ENCODE measurements around the gene INPP1.

INPP1 gene

DNA sequence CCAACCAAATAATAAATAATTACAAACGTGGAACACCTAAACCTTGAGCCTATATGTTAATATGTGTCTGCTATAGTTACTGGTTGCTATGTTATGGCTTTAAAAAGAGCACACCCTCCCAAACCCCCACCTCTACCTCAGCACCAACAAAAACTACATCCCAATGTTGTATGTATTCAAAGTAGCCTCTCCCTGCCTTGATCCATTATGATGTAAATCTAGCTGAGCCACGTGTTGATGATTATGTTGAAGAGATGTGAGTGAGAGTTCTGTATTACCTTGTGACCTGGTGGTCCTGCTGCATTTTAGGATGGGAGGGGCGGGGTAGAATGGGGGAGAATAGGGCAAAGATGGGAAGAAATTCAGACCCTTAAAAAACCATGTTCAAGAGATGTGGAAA, 69.6 kb downstream of the INPP1 start:
- no peak for DNase-seq

DNA sequence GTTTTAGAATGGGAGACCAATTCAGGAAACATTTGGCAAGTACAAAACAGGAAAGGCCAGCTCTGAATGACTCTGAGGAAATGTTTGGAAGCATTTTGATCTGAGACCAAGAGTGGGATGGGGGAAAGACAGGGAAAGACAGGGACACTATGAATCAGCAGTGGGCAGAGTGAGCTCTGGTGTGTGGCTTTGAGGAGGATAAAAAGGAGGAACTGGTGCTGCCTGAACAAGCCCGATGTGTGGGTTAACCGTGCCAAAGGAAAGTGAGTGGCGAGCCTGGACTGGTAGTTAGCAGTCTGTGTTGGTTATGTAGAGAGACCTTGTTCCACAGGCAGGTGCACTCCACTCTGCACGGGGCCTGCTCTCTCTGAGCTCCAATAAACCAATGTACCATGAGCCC, 70.0 kb downstream of the INPP1 start:
- no peak for DNase-seq

DNA sequence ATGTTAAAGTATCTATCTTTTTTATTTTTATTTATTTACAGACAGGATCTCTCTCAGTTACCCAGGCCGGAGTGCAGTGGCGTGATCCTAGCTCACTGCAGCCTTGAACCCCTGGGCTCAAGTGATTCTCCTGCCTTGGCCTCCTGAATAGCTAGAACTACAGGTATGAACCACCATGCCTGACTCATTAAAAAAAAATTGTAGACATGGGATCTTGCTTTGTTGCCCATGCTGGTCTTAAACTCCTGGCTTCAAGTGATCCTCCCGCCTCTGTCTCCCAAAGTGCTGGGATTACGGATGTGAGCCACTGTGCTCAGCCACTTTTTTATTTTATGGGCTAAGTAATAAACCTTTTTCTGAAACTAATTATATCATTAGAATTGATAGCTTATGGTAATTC, 71.9 kb downstream of the INPP1 start:
- no peak for DNase-seq

DNA sequence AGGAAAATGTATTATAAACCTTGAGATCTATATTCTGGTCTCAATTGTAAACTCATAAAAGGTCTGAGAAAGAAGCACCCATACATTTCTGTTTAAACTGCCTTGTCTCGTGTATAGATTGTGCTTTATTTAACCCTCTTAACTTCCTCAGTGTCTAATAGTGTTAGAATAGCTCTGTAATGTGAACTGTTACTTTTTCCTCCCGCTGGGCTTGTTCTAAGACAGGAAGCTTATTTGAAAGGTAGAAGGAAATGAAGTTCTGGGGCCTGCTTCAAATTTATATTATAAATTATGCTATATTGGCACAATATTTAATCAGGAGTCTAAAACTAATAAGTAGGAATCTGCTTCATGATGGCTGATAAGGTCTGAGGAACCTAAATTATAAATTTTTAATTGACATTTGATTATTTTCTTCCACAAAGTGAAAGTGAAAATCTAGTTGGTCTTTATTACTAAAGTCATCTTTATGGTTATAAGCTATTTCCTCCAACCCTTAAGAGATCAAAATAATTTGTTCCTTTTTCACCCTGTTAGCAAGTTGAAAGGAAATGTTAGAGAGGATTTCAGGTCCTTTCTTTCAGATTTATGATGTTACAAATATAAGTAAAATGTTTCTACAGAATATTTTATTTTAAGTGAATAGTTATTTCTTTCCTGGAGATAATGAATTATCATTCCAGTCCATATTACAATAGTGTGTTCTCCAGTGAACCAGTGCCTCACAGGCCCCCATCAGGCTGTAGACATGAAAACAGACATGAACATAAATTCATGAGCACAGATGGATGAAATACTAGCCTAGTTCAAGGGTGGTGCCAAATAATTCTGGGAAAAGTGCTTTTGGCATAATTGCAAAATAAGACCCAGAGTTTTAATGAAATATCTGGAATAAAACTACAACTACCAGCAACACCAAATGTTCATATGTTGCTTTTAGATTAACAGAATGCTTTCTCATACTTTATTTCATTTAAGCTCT, 72.7 kb downstream of the INPP1 start:
- no peak for DNase-seq

DNA sequence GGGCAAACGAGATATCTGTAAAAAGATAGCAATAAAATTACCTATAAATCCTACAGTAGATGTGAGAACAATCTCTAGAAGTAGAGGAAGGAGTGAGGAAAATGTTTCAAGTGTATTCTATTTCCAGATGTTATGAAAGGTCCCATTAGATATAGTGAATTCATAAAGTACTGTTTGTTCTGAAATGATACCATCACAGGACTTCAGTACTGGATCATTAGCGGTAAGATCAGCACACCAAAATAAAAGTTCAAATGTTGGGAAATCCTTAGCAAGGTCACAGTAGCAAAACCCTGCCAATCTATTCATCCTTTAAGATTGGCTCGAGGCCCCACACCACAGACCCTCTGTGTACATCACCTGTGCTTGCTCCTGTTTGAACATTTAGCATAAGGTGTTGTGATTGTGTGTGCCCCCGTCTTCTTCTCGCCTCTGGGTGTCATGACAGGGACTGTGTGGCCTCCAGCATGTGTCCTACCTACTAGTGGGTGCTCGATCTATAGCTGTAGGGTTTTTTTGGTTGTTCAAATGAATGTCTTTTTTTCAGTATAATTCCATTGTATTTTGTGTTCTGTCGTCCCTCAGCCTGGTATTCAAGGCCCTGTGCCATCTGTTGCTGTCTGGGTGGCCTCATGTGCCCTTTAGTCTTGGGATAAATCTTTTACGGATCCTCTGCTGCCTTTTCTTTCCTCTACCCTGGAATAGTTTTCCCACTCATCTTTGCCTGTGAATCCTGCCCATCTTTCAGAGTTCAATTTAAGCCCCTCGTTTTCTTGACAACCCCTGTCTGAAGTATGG, 73.9 kb downstream of the INPP1 start:
- no peak for DNase-seq

DNA sequence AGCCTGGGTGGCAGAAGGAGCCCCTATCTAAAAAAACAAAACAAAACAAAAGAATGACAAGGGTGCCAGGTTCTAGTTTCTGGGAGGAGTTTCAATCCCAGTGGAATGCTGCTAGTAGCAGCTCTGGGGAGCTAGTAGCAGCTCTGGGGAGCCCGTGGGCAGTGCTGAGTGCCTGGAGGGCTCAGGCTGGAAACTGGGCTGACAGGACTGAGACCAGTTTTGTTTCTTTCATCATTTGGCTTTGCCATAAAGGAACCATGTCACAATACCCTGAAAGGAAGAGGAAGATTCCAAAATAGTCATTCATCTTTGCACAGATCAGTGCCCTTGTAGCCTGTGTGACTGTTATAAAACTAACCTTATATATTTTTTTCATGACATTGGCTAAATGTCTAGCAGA, 75.3 kb downstream of the INPP1 start:
- DNase-seq: no peak

DNA sequence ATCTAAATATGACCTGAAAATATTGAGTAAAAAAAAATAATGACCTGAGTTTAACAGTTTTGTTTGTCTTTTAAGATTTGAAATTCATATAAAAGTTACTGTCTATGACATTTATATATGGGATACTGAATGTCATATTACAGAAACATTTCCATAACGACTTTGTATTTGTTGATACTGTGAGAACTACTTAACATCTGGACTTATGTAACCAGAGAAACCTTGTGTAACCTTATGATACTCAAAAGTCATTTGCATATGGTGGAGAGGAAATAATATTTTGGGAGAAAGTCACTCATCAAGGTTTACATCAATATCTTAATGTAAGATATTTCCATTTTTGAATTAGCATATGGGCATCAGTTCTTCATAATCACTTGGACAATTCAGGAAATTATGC, 77.4 kb downstream of the INPP1 start:
- no peak for DNase-seq

Measured in NCI-H1930 (cell line).